GM19240 (cell line): ENCODE data around the gene NCAM1.

Experiments used
- DNase-seq: peaks from one replicate; pipeline ENCODE4 v3.0.0; 2011; ENCODE audit warnings: low spot score; ENCODE audit not compliant: insufficient read length

Gene NCAM1

DNA sequence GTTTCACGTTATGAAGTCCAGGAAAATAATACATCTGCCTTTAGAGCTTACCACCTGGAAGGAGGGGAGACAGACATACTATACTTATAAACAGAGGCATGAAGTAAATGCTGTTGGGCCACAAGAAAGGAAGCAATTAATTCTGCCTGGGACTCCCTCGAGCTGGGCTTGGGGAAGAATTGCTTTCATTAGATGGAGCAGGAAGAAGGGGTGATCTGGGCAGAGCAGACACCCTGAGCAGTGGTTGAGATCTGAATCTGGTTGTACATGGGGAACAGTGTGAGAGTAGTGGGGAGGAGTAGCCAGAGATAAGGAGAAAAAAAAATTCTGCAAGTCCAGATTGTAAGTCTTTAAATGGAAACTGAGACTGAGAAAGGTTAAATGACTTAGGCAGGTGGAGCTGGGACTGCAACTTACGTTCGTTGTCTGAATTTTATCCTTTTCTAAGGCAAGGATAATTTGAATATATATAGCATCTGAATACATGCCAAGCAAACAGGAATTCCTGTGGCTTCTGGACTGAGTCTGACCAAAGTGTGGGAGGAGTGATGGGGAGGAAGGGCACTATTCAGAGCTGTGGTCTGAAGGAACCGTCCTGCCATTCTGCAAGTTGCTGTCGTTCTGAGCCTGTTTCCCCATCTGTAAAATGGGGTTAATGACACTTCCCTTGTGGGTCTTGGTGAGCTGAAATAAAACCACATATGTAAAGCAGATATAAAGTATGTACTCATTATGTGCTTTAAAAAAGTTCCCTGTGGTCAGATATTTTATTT lies 7.9 kb downstream of the NCAM1 start:
- no peak for DNase-seq

DNA sequence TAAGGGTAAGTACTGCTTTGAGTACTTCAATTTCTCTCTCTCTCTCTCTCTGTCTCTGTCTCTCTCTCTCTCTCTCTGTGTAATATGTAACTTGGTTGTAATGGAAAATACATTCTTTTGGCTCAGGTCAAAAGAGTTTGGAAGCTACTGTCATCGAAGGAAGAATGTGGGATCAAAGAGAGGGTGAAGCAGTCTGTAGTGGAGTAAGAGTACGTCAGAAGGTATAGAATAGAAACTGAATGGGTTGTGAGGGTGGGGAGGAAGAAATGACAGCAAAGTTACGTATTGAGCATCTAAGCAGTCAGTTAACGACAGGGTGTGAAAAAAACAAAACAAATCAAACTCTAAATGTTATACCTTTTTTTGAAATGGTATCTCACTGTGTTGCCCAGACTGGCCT lies 10.0 kb downstream of the NCAM1 start:
- no peak for DNase-seq

DNA sequence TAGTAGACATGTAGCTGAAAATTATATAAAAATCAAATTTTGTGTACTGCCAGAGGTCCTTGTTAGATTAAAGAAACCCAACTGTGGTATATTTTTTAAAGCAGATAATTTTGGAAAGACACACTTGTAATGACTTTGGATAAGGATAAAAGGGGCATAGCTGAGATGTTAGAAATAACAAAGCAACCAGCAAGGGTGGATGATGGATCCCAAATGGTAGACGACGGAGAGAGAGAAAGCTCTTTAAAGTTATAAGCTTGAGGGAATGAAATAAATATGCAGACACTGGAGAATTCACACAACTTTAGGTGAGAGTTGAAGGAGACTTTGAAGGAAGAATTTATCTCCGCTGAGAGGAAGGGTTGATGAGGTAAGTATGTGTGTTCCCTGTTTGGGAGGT lies 10.6 kb downstream of the NCAM1 start:
- DNase-seq = no peak

DNA sequence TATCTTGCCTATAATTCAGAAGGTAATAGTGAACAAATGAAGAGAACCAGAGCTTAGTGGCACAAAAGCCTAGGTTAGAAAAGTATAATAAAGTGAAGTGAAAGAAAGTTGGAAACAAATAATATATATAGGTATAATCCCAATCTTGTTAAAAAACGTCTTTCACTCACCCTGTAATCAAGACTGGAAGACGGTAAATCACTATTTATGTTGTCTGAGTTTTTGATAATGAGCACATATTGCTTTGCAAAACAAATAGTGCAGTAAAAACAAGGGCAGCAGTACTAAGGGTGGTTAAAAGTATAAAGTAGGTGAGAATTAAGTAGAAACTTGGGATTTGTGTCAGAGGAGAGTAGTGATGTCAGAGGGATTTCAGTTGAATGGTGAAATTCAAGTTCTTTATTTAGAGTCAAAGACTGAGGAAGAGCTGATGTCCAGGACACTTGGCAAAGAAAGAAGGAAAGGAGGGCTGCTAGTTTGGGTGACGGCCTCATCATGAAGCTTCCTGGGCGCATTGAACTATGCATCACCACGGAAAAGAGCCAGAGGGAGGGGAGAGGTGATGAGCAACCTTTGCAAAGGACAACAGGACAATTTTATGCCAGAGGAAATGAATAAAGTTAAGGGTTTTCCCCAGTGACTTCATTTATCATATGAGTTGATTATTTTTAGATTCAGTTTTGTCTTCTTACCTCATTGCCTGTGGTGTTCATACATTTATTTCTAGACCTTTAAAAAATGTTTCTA lies 11.4 kb downstream of the NCAM1 start:
- DNase-seq = no peak

DNA sequence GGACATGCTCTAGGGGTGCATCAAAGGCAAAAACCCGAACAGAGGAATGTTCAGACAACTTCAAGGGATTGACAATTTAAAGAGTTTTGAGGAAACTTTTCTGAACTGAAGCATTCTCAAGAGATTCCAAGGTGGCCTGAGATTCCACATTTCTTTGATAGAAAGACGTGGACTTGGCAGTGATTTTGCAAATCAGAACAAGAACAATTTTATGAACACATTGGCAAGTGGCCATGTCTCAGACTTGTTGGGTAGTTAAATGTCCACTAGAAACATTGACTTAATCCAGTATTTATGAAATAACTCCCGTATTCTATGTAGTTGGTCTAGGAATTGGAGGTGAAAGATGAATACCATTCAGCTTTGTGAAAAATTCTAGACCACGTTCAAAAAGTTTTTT lies 13.8 kb downstream of the NCAM1 start:
- no peak for DNase-seq

DNA sequence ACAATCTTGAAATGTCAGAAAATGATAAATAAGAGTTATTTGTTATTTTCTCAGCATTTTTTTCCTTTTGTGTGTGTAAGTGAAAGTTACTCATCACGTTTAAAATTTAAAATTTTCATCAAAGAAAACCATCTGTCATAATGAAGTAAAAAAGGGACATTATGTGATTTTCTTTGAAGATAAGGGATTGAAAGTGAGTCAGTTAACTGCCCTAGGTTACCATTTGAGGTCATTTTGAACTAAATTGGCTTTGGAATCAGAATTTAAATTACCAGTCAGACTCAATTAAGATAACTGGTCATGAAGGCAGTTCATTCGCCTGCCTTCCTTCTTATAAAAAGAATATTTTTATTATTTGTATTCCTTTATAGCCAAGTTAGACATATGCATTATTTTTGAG lies 14.3 kb downstream of the NCAM1 start:
- DNase-seq = no peak

DNA sequence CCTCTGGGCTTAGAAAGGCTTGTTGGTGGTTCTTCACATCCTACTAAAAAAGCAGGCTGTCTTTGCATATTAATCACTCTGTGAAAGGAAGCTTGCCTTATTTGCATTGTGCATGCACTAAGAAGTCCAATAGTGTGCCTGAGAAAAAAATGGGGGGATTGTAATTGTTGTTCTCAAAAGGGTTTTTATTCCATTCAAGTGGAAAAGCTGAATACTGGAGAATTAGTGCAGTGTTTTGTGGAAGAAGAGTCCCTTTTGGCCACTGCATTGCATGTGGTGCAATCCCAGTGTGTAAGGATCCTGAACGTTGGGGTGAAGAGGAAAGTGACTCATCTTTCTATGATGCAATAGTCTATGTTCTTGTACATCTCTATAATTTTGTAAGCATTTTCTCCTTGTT lies 16.5 kb downstream of the NCAM1 start:
- no peak for DNase-seq

DNA sequence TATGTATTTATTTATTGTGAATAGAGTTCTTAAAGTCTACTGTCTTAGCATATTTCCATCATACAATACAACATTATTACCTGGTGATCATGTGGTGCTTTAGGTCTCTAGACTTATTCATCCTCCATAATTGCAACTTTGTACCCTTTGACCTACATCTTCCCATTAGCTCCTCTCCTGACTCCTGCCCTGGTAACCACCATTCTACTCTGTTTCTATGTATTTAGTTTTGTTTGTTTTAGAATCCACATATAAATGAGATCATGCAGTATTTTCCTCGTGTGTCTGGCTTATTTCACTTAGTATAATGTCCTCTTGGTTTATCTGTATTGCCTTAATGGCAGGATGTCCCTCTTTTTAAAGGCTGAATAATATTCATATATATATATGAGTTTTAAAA lies 22.7 kb downstream of the NCAM1 start:
- DNase-seq = no peak

DNA sequence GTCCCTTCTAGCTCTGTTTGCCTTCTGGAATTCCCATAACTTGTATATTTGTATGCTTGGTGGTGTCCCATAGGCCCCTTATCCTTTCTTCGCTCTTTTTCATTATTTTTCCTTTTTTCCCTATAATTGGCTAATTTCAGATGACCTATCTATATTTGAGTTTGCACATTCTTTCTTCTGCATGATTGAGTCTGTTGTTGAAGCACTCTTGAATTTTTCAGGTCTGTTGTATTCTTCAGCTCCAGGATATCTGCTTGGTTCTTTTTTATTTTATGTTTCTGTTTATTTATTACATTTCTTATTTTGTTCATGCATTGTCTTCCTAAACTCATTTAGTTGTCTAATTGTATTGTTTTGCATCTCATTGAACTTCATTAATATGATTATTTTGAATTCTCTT lies 28.0 kb downstream of the NCAM1 start:
- no peak for DNase-seq

DNA sequence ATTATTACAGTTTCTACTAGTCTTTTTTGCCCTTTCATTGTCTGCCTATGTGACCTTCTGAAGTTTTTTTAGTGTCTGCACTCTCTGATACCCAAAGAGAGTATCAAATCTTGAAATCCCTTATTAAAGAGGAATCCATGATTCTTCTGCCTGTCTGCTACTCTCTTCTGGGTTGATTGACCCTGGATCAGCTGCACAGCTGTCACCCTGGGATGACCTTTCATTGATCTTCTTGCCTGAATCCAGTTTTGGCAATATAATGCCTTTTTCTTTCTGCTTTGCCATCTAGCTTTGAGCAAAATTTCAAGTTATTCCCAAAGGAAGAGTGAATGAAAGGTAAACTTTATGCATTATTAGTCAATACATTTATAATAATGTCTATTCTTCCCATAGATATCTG lies 32.6 kb downstream of the NCAM1 start:
- DNase-seq = no peak

DNA sequence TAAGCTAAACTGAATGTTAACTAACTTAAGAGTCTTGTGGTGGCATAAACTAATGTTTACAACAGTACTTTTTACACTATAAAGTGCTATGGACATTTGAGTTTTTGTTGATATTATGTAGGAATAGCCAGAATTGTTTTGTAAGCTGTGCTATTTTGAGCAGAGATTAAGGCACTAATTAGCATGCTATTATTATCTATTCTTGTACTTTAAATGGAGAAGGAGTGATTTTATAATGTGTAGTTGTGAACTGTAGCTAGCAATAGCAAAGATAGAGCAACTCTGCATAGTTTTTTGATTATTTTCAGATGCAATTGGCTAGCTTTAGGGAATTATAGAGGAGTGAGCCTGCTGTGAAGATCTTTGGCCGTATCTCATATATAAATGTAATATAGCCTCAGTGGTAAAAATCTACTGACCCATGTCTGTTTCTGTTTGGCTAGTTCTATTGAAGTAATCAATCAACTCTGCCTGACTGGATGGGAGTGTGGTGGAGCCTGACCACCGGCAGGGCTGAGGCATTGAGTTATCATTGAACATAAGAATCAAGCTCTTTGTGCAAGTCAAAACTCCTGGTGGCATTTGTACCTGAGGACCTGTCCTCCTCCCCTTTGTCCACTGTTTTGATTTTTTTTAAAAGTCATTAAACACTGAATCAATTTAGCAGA lies 34.3 kb downstream of the NCAM1 start:
- DNase-seq = no peak

DNA sequence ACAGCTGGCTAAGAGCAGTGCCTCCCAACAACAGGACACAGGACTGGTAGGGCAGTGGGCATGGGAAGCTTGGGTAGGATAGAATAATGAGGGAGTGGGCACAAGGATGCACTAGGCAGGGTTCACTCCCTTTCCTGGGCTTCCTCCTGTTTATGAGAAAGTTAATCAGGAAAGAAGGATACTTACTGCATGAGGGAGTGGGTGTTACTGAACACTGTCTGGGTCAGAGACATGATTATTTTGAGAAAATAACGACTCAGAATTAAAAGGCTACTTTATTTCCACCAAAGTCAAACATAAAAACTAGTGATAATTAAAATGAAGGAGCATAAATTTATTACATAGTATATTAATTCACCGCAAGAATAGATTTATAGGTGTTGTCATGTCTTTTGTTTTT lies 35.8 kb downstream of the NCAM1 start:
- DNase-seq = no peak

DNA sequence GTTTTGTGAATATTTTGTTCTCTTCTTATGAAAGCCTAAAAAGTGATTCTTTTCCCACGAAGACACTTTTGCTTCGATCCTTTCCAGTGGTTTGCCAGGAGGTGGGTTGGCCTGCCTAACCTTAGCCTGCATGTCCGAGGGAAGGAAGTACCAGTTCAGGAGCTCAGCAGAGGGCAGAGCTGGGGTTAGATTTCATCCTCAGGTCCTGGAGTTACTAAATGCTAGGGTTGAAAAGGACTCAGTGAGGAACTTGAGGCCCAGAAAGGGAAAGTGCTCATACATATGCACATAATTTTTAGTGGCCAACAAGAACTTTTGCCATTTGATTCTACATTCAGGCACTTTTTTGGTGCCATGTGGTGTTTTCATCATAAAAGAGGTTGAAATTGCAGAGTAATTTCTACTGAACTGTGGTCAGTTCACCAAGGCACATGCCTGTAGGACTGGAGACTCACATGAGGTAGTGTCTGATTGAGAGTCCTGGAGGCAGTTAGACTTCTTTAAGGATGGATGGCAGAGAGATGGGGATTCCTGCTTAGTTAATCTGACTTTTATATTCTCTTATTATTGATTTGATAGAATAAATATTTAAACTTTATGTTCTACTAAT lies 36.7 kb downstream of the NCAM1 start:
- no peak for DNase-seq

DNA sequence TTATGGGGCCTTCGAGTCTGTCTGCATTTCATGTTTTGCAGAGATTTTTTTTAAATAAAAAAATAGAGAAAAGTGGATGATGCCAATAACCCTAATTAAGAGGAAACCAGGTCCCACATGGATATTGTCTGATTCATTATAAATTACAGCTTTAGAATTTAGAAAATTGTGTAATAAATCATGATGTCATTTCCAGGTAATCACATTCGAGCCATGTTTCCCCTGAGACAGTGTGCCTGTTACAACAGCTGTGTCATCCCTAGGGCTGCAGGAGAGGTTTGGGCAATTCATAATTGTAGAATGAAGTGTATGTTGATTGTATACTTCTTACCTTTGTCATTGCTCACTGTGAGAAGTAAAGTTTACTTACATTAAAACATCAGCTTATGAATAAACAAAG lies 38.3 kb downstream of the NCAM1 start:
- no peak for DNase-seq

DNA sequence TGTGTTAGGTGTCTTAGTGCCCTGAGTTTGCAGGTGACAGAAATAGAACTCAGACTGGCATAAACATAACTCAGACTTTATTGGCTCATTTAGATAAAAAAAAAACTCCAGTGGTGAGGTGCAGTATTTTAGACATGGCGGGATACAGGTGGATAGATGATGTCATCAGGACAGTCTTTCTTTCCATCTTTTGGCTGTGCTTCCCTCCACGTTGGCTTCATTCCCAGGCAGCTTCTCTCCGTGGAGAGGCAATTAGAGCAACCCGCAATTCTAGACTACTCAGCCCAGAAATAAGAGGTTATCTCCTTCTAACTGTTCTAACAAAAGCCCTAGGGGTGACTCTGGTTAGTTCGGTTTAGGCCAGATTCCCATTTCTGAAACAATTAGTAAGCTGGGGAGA lies 40.5 kb downstream of the NCAM1 start:
- no peak for DNase-seq

DNA sequence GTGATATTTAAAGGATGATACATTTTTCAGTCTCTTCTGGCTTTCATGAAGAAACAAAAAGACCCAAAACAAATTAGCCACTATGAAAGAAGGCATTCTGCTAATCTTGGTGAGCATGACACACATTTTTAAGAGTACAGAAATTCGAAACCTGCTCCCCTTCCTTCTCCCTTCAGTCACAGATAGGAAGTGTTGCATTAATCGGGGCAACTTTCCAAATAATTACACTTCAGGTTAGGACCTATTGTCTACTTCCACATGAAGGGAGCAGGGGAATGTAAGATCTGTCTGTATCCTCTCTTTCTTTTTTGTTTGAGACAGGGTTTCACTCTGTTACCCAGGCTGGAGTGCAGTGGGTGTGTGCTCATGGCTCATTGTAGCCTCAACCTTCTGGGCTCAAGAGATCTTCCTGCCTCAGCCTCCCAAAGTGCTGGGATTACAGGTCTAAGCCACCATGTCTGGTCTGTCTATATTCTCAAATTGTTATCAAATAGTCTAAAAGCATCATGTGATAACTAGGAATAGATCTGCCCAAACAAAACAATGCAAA lies 45.8 kb downstream of the NCAM1 start:
- no peak for DNase-seq

DNA sequence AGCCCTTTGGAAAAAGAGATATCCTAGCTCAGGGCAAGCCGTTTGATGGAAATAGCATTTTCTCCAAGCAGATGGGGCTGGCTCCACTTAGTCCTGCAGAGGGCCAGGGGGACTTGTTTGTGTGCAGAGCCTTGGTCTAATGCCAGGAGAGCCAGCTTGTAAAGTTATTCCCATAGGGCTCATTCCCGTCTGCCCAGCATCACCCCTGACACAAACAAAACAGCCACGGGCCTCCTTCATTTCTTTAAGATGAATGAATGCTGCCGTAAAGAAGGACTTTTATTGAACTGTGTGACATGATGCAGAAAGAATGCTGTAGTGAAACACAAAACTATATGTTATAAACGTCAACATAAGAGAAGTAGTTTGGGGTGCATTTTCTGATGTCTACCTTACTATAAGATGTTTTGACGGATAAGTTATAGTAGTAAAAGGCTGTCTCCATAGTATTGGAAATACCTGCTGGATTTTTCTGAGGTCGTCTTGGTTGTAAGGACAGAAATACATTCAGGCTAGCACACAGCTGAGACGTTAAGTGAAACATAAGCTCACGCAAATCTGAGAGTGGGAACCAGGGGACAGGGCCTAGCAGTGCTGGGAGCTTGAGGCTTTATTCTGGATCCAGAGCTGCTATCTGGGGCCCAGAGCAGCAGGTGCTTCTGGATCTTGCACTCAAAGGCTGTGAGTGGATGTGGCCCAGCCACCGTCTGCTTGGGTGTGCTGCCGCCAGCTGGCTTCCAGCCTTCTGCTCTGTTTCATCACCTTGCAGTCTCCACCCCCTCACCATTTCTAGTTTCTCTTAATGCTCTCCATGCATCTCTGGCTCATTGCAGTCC lies 53.3 kb downstream of the NCAM1 start:
- no peak for DNase-seq

DNA sequence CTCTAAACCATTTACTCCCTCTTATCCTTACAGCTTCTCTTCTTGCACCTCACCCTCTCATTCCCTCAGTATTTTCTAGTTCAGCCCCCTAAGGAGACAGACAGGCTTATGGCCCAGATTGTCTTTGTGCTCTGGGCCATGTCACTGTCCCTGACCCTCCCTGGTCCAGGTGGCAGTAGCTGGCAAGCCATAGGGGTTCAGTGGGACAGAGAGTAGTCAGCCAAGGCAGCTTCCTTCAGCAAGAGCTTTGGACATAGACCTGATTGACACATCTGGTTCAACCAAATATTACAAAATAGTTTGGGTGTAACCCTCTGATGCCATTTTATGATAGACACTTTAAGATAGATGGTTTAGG lies 53.9 kb downstream of the NCAM1 start:
- no peak for DNase-seq

DNA sequence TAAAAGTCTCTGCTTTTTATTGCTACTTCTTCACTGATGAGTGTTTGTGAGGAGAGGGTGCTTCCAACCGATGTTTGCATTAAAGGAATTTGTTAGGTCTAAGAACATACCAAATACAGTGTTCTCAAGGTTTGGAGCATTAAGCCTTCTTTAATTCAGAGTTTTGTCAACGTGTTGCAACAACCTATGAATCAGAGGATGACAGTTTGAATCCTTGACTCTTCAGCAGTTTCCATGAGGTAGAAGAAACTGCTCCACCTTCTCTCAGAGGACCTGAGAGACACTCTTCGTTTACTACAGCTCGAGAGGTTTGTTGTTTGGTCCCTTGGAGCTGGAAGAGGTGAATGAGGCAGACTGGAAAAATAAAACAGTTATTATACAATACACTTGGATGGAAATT lies 55.7 kb downstream of the NCAM1 start:
- DNase-seq = no peak

DNA sequence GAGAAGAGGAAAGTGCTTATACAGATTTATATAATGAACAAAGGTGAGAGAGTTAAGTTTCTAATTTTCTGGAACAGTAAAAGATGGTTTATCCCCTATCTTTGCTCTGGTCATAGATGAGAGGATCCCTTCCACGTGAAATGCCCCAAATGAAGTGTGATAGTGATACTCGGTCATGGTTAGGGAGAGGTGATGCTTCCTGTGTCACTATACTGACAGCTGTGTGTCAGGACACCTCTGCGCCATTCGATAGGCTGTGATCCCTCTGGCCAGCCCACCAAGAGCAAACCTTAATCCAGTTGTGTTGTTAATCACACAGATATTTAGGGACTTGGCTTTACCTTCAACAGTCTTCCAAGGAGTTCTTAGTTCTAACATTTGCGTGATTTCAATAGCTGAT lies 57.7 kb downstream of the NCAM1 start:
- DNase-seq = no peak

DNA sequence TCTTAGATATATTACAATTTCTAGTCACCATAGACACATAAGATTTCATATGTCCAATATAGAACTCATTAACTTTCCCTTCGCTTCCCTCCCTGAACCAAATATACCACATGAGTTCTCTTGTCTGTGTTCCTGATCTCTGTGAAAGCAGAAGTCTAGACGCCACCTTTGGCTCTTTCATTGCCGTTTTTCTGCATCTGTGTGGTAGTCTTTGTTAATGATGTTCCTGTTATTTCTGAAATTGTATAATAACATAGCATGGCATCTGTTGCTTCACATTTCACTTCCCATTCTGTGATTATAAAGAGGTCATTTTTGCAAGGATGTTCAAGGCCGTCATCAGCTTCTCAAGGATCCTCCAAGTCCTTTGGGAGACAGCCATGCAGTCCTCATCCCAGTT lies 58.5 kb downstream of the NCAM1 start:
- no peak for DNase-seq
